PC-9 (cell line): ENCODE measurements around the gene MAFB. TPM values are rescaled to one million over a fixed set of nuclear protein-coding genes. Genes with fewer than 3 reads are reported as not detected.

Experiments
- BruUV-seq: library from RNA; stranded (reverse); fragments of 400-500 nt; replicated peaks from 2 replicates; lab custom pipeline; 2021; lab: Mats Ljungman, UMichigan
- CTCF ChIA-PET: fragments of 300-600 bp; sonication (Branson Sonifier 250); formaldehyde crosslinking; loops from one replicate; lab custom pipeline; 2022; ENCODE audit warnings: antibody characterized with exemption; lab: Charles Lee
- POLR2A ChIA-PET: fragments of 300-600 bp; sonication (Branson Sonifier 250); formaldehyde crosslinking; loops from one replicate; lab custom pipeline; 2022; ENCODE audit warnings: antibody characterized with exemption; ENCODE audit not compliant: unreplicated experiment; lab: Charles Lee
- DNase-seq, 2 experiments: peaks; one replicate each; pipeline versions ENCODE4 v3.0.0 to v3.0.0-alpha.2; 2015 to 2022; ENCODE audit warnings: mixed read lengths in 1 of 2
- H2AFZ ChIP-seq: fragments of 200-600 bp; sonication (generic); 2 replicates; pipeline ENCODE4 v1.8.1; 2017; ENCODE audit warnings: antibody characterized with exemption
- H3F3A ChIP-seq: fragments of 200-600 bp; sonication (generic); 2 replicates; pipeline ENCODE4 v1.8.1; 2017; ENCODE audit warnings: antibody characterized with exemption, mild to moderate bottlenecking, low read depth; ENCODE audit not compliant: insufficient read depth
- H3K27ac ChIP-seq: fragments of 200-600 bp; sonication (generic); 2 replicates; pipeline ENCODE4 v1.6.1; 2016; ENCODE audit warnings: mixed run types
- H3K27me3 ChIP-seq: fragments of 200-600 bp; sonication (generic); 2 replicates; pipeline ENCODE4 v1.6.1; 2016; ENCODE audit warnings: low read depth, mixed run types; ENCODE audit not compliant: insufficient read depth
- H3K36me3 ChIP-seq: fragments of 200-600 bp; sonication (generic); 2 replicates; pipeline ENCODE4 v1.6.1; 2016; ENCODE audit warnings: low read depth, mixed run types
- H3K4me1 ChIP-seq: fragments of 200-600 bp; sonication (generic); replicated peaks from 2 replicates; pipeline ENCODE4 v1.6.1; 2016; ENCODE audit warnings: mixed run types; ENCODE audit not compliant: insufficient read depth
- H3K4me2 ChIP-seq: fragments of 200-600 bp; sonication (generic); 2 replicates; pipeline ENCODE4 v1.6.1; 2017; ENCODE audit warnings: mixed run types
- H3K4me3 ChIP-seq: fragments of 200-600 bp; sonication (generic); 2 replicates; pipeline ENCODE4 v1.6.1; 2016; ENCODE audit warnings: mixed run types
- H3K79me2 ChIP-seq: fragments of 200-600 bp; sonication (generic); 2 replicates; pipeline ENCODE4 v1.6.1; 2017; ENCODE audit warnings: low read depth, mixed run types
- H3K9me2 ChIP-seq: fragments of 200-600 bp; sonication (generic); 2 replicates; pipeline ENCODE4 v1.8.1; 2017; ENCODE audit warnings: mild to moderate bottlenecking; ENCODE audit not compliant: insufficient read depth
- H3K9me3 ChIP-seq: fragments of 200-600 bp; sonication (generic); 2 replicates; pipeline ENCODE4 v1.8.1; 2016; ENCODE audit warnings: low read depth; ENCODE audit not compliant: insufficient read depth
- H4K20me1 ChIP-seq: fragments of 200-600 bp; sonication (generic); 2 replicates; pipeline ENCODE4 v1.8.1; 2017; ENCODE audit not compliant: insufficient read depth
- CTCF ChIP-seq: fragments of 200-600 bp; sonication (generic); conservative IDR thresholded peaks from 2 replicates; pipeline ENCODE4 v1.6.1; 2017; ENCODE audit warnings: mixed run types, antibody characterized with exemption, mild to moderate bottlenecking, moderate library complexity
- EZH2 ChIP-seq: fragments of 200-600 bp; sonication (generic); IDR thresholded peaks from 2 replicates; pipeline ENCODE4 v1.8.0; 2017; ENCODE audit warnings: antibody characterized with exemption, low read depth
- intact Hi-C: fragments of 100-400 bp; cut with micrococcal nuclease; formaldehyde crosslinking; loops from one replicate; pipeline ENCODE4 v1.10.0; 2022; ENCODE audit not compliant: unreplicated experiment
- total RNA-seq: library from RNA; stranded (reverse); gene quantifications from 2 replicates; pipeline ENCODE4 v1.2.3, GENCODE V29; 2021

Gene MAFB
- total RNA-seq, 1 experiment from 2014 or later = not detected

GRCh38 chr20:40724566-40724965, 35.5 kb upstream of the MAFB start:
- DNase-seq = no peak
- H3K27ac ChIP-seq = no peak overlapping the region
- no peaks in the 10 kb centered on the region for H3K36me3 ChIP-seq
- peaks cover 67% of the 10 kb centered on the region for H3K27me3 ChIP-seq
- H4K20me1 ChIP-seq = no peaks in the 10 kb centered on the region
- intact Hi-C loops = no loop called here
- no peaks in the 10 kb centered on the region for H3K4me1 ChIP-seq
- no peak overlapping the region for H2AFZ ChIP-seq
- ChIA-PET POLR2A (no interaction called here), CTCF (no interaction called here)
- no peak overlapping the region for H3K4me3 ChIP-seq
- no peaks in the 10 kb centered on the region for H3F3A ChIP-seq
- H3K9me2 ChIP-seq = no peaks in the 10 kb centered on the region
- H3K9me3 ChIP-seq = no peaks in the 10 kb centered on the region
- no TSS peak for BruUV-seq
- no peak overlapping the region for H3K4me2 ChIP-seq
- H3K79me2 ChIP-seq = no peaks in the 10 kb centered on the region
- TF ChIP-seq EZH2 (no peak), CTCF (no peak)

GRCh38 chr20:40720826-40721225, 31.8 kb upstream of the MAFB start:
- Histone ChIP-seq H3K4me3 (no peak overlapping the region), H3K36me3 (no peaks in the 10 kb centered on the region), H3F3A (no peaks in the 10 kb centered on the region), H3K9me3 (no peaks in the 10 kb centered on the region), H2AFZ (no peak overlapping the region), H3K79me2 (no peaks in the 10 kb centered on the region), H3K9me2 (no peaks in the 10 kb centered on the region), H3K27me3 (peaks cover 94% of the 10 kb centered on the region), H4K20me1 (no peaks in the 10 kb centered on the region), H3K4me2 (no peak overlapping the region), H3K27ac (no peak overlapping the region), H3K4me1 (no peaks in the 10 kb centered on the region)
- ChIA-PET CTCF (interaction anchor here (0.9 kb wide), 1 partner anchor 21 kb away, joined by 3 read pairs; no protein-coding TSS in a partner anchor), POLR2A (no interaction called here)
- no TSS peak for BruUV-seq
- no peak for TF ChIP-seq CTCF
- TF ChIP-seq EZH2 = no peak
- DNase-seq = no peak
- intact Hi-C loops = no loop called here

GRCh38 chr20:40720099-40720498, 31.1 kb upstream of the MAFB start:
- H3K27me3 ChIP-seq = peaks cover 98% of the 10 kb centered on the region
- no TSS peak for BruUV-seq

More at GRCh38 chr20:40720099-40720498, 31.1 kb upstream of the MAFB start:
- Histone ChIP-seq H3K4me3 (no peak overlapping the region), H3K9me2 (no peaks in the 10 kb centered on the region), H3K4me2 (no peak overlapping the region), H3F3A (no peaks in the 10 kb centered on the region), H3K27ac (no peak overlapping the region), H2AFZ (no peak overlapping the region), H3K79me2 (no peaks in the 10 kb centered on the region), H3K4me1 (no peaks in the 10 kb centered on the region), H3K36me3 (no peaks in the 10 kb centered on the region), H3K9me3 (no peaks in the 10 kb centered on the region), H4K20me1 (no peaks in the 10 kb centered on the region)
- POLR2A ChIA-PET = no interaction called here
- no peak for DNase-seq
- TF ChIP-seq EZH2 = 0 out of 2 replicates have a peak, but pooled peaks have one; percentile 58
- TF ChIP-seq CTCF = no peak
- CTCF ChIA-PET = interaction anchor here (0.9 kb wide), 1 partner anchor 21 kb away, joined by 3 read pairs; no protein-coding TSS in a partner anchor
- intact Hi-C loops = no loop called here
